ENCODE results near the gene HIBADH.
"Not testable (repeated sequence)": the region's sequence is repeated elsewhere in the genome, so short reads cannot be mapped to it uniquely, and the experiment has no call there.

Gene HIBADH

DNA sequence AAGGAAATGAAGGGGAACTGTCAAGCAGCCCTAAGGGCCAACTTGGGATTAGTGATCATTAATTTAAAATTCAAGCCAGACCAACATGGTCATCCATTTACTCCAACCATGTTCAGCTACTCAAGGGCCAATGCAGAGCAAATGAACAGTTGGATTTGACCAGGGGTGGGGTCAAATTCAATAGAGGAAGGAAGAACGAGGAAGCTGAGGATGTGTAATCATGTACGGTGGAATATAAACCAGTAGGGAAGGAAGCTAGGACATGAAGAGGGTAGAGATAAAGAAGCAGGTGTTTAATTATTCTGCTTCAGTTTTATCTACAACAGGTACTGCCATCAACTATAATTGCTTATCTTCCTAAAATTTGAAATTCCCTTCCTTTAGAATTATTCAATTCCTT, 81.6 kb downstream of the HIBADH start (continued):
- TF ChIP-seq SNAI2 (CRISPR knock-in tag; IDR thresholded peaks at IDR 0.05) = no peak
- TF ChIP-seq, protein P1, sequence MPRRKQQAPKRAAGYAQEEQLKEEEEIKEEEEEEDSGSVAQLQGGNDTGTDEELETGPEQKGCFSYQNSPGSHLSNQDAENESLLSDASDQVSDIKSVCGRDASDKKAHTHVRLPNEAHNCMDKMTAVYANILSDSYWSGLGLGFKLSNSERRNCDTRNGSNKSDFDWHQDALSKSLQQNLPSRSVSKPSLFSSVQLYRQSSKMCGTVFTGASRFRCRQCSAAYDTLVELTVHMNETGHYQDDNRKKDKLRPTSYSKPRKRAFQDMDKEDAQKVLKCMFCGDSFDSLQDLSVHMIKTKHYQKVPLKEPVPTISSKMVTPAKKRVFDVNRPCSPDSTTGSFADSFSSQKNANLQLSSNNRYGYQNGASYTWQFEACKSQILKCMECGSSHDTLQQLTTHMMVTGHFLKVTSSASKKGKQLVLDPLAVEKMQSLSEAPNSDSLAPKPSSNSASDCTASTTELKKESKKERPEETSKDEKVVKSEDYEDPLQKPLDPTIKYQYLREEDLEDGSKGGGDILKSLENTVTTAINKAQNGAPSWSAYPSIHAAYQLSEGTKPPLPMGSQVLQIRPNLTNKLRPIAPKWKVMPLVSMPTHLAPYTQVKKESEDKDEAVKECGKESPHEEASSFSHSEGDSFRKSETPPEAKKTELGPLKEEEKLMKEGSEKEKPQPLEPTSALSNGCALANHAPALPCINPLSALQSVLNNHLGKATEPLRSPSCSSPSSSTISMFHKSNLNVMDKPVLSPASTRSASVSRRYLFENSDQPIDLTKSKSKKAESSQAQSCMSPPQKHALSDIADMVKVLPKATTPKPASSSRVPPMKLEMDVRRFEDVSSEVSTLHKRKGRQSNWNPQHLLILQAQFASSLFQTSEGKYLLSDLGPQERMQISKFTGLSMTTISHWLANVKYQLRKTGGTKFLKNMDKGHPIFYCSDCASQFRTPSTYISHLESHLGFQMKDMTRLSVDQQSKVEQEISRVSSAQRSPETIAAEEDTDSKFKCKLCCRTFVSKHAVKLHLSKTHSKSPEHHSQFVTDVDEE (CRISPR knock-in tag; IDR thresholded peaks at IDR 0.05) = no peak
- TF ChIP-seq ARNTL (CRISPR knock-in tag; IDR thresholded peaks at IDR 0.05; ENCODE audit: borderline replicate concordance, low read depth) = no peak
- TF ChIP-seq OSR1 (CRISPR knock-in tag; IDR thresholded peaks at IDR 0.05) = no peak
- TF ChIP-seq, protein P2, sequence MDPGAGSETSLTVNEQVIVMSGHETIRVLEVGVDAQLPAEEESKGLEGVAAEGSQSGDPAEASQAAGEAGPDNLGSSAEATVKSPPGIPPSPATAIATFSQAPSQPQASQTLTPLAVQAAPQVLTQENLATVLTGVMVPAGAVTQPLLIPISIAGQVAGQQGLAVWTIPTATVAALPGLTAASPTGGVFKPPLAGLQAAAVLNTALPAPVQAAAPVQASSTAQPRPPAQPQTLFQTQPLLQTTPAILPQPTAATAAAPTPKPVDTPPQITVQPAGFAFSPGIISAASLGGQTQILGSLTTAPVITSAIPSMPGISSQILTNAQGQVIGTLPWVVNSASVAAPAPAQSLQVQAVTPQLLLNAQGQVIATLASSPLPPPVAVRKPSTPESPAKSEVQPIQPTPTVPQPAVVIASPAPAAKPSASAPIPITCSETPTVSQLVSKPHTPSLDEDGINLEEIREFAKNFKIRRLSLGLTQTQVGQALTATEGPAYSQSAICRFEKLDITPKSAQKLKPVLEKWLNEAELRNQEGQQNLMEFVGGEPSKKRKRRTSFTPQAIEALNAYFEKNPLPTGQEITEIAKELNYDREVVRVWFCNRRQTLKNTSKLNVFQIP (CRISPR knock-in tag; IDR thresholded peaks at IDR 0.05; ENCODE audit: borderline replicate concordance, low read depth) = no peak
- TF ChIP-seq CSDC2 (CRISPR knock-in tag; IDR thresholded peaks at IDR 0.05) = no peak

DNA sequence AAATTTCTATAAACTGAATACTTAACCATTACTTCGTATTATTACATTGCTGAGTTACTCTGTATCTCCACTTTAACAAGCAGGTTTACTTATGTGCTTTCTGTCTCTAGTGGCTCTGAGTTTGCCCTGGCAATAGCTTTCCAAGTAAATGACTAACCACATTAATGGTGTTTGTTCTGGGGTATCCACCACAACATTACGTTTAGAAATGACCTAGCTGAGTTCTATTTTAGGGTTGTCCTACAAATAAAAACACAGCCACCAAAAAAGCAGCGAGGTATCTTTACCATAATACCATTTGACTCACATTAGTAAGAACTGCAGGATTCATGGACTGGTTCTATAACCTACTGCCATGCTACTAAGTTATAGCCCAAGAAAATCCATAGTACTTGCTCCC, 83.1 kb downstream of the HIBADH start:
- TF ChIP-seq PPARA (CRISPR knock-in tag; IDR thresholded peaks at IDR 0.05; ENCODE audit: borderline replicate concordance) (no peak), ZFP3 (CRISPR knock-in tag; IDR thresholded peaks at IDR 0.05) (no peak), TCF4 (CRISPR knock-in tag; IDR thresholded peaks at IDR 0.05; ENCODE audit: borderline replicate concordance) (no peak), SNAI2 (CRISPR knock-in tag; IDR thresholded peaks at IDR 0.05) (no peak), CREB5 (CRISPR knock-in tag; IDR thresholded peaks at IDR 0.05; ENCODE audit: low read depth) (no peak), ZFP30 (CRISPR knock-in tag; IDR thresholded peaks at IDR 0.05) (no peak), CSDC2 (CRISPR knock-in tag; IDR thresholded peaks at IDR 0.05) (no peak), ZNF565 (CRISPR knock-in tag; conservative IDR thresholded peaks at IDR 0.05; ENCODE audit: low read depth) (no peak), ZC3H10 (CRISPR knock-in tag; IDR thresholded peaks at IDR 0.05) (no peak), ARNTL (CRISPR knock-in tag; IDR thresholded peaks at IDR 0.05; ENCODE audit: borderline replicate concordance, low read depth) (no peak), ESRRG (CRISPR knock-in tag; IDR thresholded peaks at IDR 0.05) (no peak), ZNF70 (CRISPR knock-in tag; IDR thresholded peaks at IDR 0.05) (no peak), ISL1 (CRISPR knock-in tag; IDR thresholded peaks at IDR 0.05) (no peak)
- TF ChIP-seq, protein P2 (CRISPR knock-in tag; IDR thresholded peaks at IDR 0.05; ENCODE audit: borderline replicate concordance, low read depth) = no peak
- TF ChIP-seq, protein P3, sequence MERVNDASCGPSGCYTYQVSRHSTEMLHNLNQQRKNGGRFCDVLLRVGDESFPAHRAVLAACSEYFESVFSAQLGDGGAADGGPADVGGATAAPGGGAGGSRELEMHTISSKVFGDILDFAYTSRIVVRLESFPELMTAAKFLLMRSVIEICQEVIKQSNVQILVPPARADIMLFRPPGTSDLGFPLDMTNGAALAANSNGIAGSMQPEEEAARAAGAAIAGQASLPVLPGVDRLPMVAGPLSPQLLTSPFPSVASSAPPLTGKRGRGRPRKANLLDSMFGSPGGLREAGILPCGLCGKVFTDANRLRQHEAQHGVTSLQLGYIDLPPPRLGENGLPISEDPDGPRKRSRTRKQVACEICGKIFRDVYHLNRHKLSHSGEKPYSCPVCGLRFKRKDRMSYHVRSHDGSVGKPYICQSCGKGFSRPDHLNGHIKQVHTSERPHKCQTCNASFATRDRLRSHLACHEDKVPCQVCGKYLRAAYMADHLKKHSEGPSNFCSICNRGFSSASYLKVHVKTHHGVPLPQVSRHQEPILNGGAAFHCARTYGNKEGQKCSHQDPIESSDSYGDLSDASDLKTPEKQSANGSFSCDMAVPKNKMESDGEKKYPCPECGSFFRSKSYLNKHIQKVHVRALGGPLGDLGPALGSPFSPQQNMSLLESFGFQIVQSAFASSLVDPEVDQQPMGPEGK (CRISPR knock-in tag; IDR thresholded peaks at IDR 0.05; ENCODE audit: borderline replicate concordance) = no peak
- no peak for ATAC-seq

DNA sequence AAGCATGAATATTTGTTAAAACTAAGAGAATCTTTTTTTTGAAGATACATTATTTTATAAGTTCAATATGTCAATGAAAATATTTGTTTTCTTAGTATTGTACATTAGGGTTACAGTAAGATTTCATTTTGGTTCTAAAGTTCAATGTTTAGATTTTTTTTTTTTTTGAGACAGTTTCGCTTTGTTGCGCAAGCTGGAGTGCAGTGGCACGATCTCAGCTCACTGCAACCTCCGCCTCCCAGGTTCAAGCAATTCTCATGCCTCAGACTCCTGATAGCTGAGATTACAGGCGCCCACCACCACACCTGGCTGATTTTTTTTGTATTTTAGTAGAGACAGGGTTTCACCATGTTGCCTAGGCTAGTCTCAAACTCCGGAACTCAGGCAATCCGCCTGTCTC, 84.5 kb downstream of the HIBADH start:
- not testable (repeated sequence) for ATAC-seq

DNA sequence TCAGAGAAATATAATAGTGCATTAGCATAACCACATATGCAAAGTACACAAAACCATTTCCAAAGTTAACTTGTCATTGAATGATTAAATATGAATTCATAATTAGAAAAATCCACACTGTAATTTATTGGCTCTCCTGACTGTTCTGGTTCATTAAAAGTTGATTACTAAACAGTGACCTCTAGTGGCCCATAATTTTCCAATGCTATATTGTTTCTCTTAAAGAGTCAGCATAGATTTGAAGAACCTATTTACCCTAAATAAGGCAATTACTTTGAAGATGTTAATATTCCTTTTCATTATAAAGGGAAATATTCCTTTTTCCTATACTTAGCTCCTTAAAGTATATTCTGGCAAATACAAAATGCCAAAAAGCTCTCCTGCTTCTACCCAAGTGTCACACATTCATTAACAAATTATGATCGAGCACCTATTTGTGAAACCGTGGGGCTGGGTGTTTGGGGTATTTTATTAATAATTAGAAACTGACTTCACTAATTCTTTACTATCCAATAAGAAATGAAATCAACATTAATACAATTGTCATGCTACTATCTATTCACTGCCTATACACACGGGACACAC, 86.2 kb downstream of the HIBADH start:
- TF ChIP-seq, protein P3 (CRISPR knock-in tag; IDR thresholded peaks at IDR 0.05; ENCODE audit: borderline replicate concordance) = no peak
- TF ChIP-seq, protein P2 (CRISPR knock-in tag; IDR thresholded peaks at IDR 0.05; ENCODE audit: borderline replicate concordance, low read depth) = no peak
- TF ChIP-seq GLIS3 (CRISPR knock-in tag; IDR thresholded peaks at IDR 0.05) (no peak), ARNTL (CRISPR knock-in tag; IDR thresholded peaks at IDR 0.05; ENCODE audit: borderline replicate concordance, low read depth) (no peak), ESRRG (CRISPR knock-in tag; IDR thresholded peaks at IDR 0.05) (no peak), OSR1 (CRISPR knock-in tag; IDR thresholded peaks at IDR 0.05) (no peak), CREB5 (CRISPR knock-in tag; IDR thresholded peaks at IDR 0.05; ENCODE audit: low read depth) (no peak), ISL1 (CRISPR knock-in tag; IDR thresholded peaks at IDR 0.05) (no peak), BACH2 (CRISPR knock-in tag; IDR thresholded peaks at IDR 0.05; ENCODE audit: borderline replicate concordance) (no peak), ZNF565 (CRISPR knock-in tag; conservative IDR thresholded peaks at IDR 0.05; ENCODE audit: low read depth) (no peak)
- ATAC-seq = peak; percentile 88

All from SK-N-SH treated with all-trans-retinoic acid at 6 μM for 48 hours (cell line).